Measurements from ENCODE around the gene PINLYP. TPM values are rescaled to one million over a fixed set of nuclear protein-coding genes. Genes with fewer than 3 reads are reported as not detected.

PINLYP gene
- total and polyA plus RNA-seq, 9 of the 15 experiments (the other 6 are each of a cell fraction or from before 2014, with no cell fraction given), result 1.00 to 6.7 (median 2.2) TPM

GRCh38 chr19:43561139-43561970 is 14.2 kb upstream of the PINLYP start (continued):
- TF ChIP-seq THRA (IDR thresholded peaks at IDR 0.05), result no peak
- no peak for TF ChIP-seq ATF3 (IDR thresholded peaks at IDR 0.05)
- TF ChIP-seq ATF3 (CRISPR knock-in tag; conservative IDR thresholded peaks at IDR 0.05), result no peak
- TF ChIP-seq ZNF707 (CRISPR knock-in tag; conservative IDR thresholded peaks at IDR 0.05), result no peak
- no peak for TF ChIP-seq CREB3L1 (IDR thresholded peaks at IDR 0.05; ENCODE audit: borderline replicate concordance, low read depth)
- TF ChIP-seq FOXP1 (CRISPR knock-in tag; IDR thresholded peaks at IDR 0.05), result no peak
- no peak for TF ChIP-seq ZNF592 (IDR thresholded peaks at IDR 0.05)
- no peak for TF ChIP-seq MCM5 (IDR thresholded peaks at IDR 0.05; ENCODE audit: low read depth)

Measured in K562 (cell line).